Keratinocyte (primary cell): ENCODE results near the gene ACO2. TPM values are rescaled to one million over a fixed set of nuclear protein-coding genes. Genes with fewer than 3 reads are reported as not detected.
"Not testable (repeated sequence)": the region's sequence is repeated elsewhere in the genome, so short reads cannot be mapped to it uniquely, and the experiment has no call there.

Experiments used
- DNase-seq: peaks from one replicate; pipeline ENCODE4 v3.0.0-alpha.2; 2011; ENCODE audit warnings: low read depth, missing footprints, low spot score
- FAIRE-seq: peaks from 2 replicates; lab custom pipeline; 2011; peaks lifted over from hg19 to GRCh38; lab: Jason Lieb, UNC
- H2AFZ ChIP-seq: 2 replicates; pipeline ENCODE4 v1.6.0; 2012; ENCODE audit warnings: low read length, control low read depth, inconsistent platforms; ENCODE audit not compliant: control insufficient read depth
- H3K27ac ChIP-seq: 2 replicates; pipeline ENCODE4 v1.5.1; 2011; ENCODE audit warnings: low read length; ENCODE audit not compliant: control insufficient read depth, insufficient read depth
- H3K27me3 ChIP-seq: 3 replicates; pipeline ENCODE4 v1.6.0; 2011; ENCODE audit warnings: low read length; ENCODE audit not compliant: control insufficient read depth, insufficient read depth; ENCODE audit errors: extremely low read depth
- H3K36me3 ChIP-seq, 2 experiments: 2 replicates in 1 of 2; 3 replicates in 1 of 2; pipeline ENCODE4 v1.5.1; 2011; ENCODE audit warnings: low read length in 2 of 2, mild to moderate bottlenecking in 1 of 2; ENCODE audit not compliant: control insufficient read depth in 2 of 2, insufficient read depth in 2 of 2; ENCODE audit errors: extremely low read depth in 1 of 2
- H3K4me1 ChIP-seq: 3 replicates; pipeline ENCODE4 v1.5.1; 2011; ENCODE audit warnings: low read length; ENCODE audit not compliant: control insufficient read depth, insufficient read depth; ENCODE audit errors: extremely low read depth
- H3K4me2 ChIP-seq: 3 replicates; pipeline ENCODE4 v1.6.0; 2011; ENCODE audit warnings: low read depth, low read length; ENCODE audit not compliant: control insufficient read depth, insufficient read depth; ENCODE audit errors: extremely low read depth
- H3K4me3 ChIP-seq, 3 experiments: fragments of 200-600 bp in 1 of 3; sonication (generic) in 1 of 3; 2 replicates in 2 of 3; 3 replicates in 1 of 3; pipeline ENCODE4 v1.5.1; 2011 to 2016; ENCODE audit warnings: low read length in 3 of 3, mild to moderate bottlenecking in 3 of 3, control low read depth in 2 of 3, inconsistent platforms in 1 of 3, low read depth in 1 of 3, mixed read lengths in 1 of 3, mixed run types in 1 of 3, moderate library complexity in 1 of 3; ENCODE audit not compliant: control insufficient read depth in 2 of 3, insufficient read depth in 2 of 3; ENCODE audit errors: extremely low read depth in 1 of 3
- H3K79me2 ChIP-seq: 2 replicates; pipeline ENCODE4 v1.6.0; 2012; ENCODE audit warnings: low read length; ENCODE audit not compliant: control insufficient read depth, insufficient read depth
- H3K9ac ChIP-seq: 3 replicates; pipeline ENCODE4 v1.6.0; 2011; ENCODE audit warnings: low read length; ENCODE audit not compliant: control insufficient read depth, insufficient read depth; ENCODE audit errors: extremely low read depth
- H3K9me1 ChIP-seq: 3 replicates; pipeline ENCODE4 v1.6.0; 2011; ENCODE audit warnings: low read length; ENCODE audit not compliant: control insufficient read depth, insufficient read depth; ENCODE audit errors: extremely low read depth
- H3K9me3 ChIP-seq: 2 replicates; pipeline ENCODE4 v1.5.1; 2012; ENCODE audit warnings: low read depth, low read length; ENCODE audit not compliant: control insufficient read depth
- H4K20me1 ChIP-seq: 3 replicates; pipeline ENCODE4 v1.6.0; 2011; ENCODE audit warnings: low read length; ENCODE audit not compliant: control insufficient read depth, insufficient read depth; ENCODE audit errors: extremely low read depth
- CTCF ChIP-seq, 3 experiments: IDR thresholded peaks in 1 of 3; conservative IDR thresholded peaks in 1 of 3; optimal IDR thresholded peaks in 1 of 3; 2 replicates in 2 of 3; 3 replicates in 1 of 3; pipeline versions ENCODE3 to v1.5.1; 2011; ENCODE audit warnings: low read length in 3 of 3, mild to moderate bottlenecking in 3 of 3, moderate library complexity in 2 of 3, control low read depth in 1 of 3, inconsistent platforms in 1 of 3; ENCODE audit not compliant: insufficient read depth in 2 of 3; ENCODE audit errors: extremely low read depth in 1 of 3
- EZH2 ChIP-seq: IDR thresholded peaks from one replicate; pipeline ENCODE4 v1.6.1; 2012; ENCODE audit warnings: inconsistent platforms, mild to moderate bottlenecking, low read length, moderate library complexity
- dilution Hi-C: fragments of 300-500 bp; cut with MboI; formaldehyde crosslinking; loops from one replicate; pipeline ENCODE4 v1.7.0; 2020; ENCODE audit warnings: low sequenced_read_pairs; ENCODE audit not compliant: extremely low pct_ligation_motif_present
- polyA plus RNA-seq, 5 experiments: library from polyadenylated mRNA; depleted of rRNA in 3 of 5; stranded (reverse) in 3 of 5; stranded (forward) in 1 of 5; unstranded in 1 of 5; fragments of >200 nt; gene quantifications; 1 replicate in 1 of 5; 2 replicates in 3 of 5; 3 replicates in 1 of 5; pipeline versions ENCODE4 v1.2.1 to v1.2.3, GENCODE V29; 2011 to 2012; ENCODE audit warnings: missing spikeins in 2 of 5, low read depth in 1 of 5, low replicate concordance in 1 of 5

ACO2 gene
- polyA plus RNA-seq, 1 donor (not counting 4 experiments of a cell fraction or from before 2014, with no cell fraction given): 37.2 TPM

- no peaks in the 10 kb centered on the region for H3K4me1 ChIP-seq
- FAIRE-seq: no peak
These were observed 102.9 kb downstream of the ACO2 start for GRCh38 chr22:41571786-41572185.

GRCh38 chr22:41572305-41572704, 103.4 kb downstream of the ACO2 start:
- FAIRE-seq, dilution Hi-C loops: not testable (repeated sequence)

More at GRCh38 chr22:41571786-41572185, 102.9 kb downstream of the ACO2 start:
- Histone ChIP-seq H3K4me3 (no peak overlapping the region), H3K79me2 (no peaks in the 10 kb centered on the region), H4K20me1 (peaks cover 1% of the 10 kb centered on the region), H3K27me3 (no peaks in the 10 kb centered on the region), H2AFZ (no peak overlapping the region), H3K9me3 (no peaks in the 10 kb centered on the region), H3K27ac (no peak overlapping the region), H3K9ac (no peak overlapping the region), H3K4me2 (no peak overlapping the region), H3K9me1 (peaks cover 2% of the 10 kb centered on the region), H3K36me3 (peaks cover 5 to 11% of the 10 kb centered on the region in 2 experiments)
- dilution Hi-C loops: no loop called here
- TF ChIP-seq CTCF (optimal IDR thresholded peaks at IDR 0.05 in 1 of 3, IDR thresholded peaks at IDR 0.05 in 1 of 3, conservative IDR thresholded peaks at IDR 0.05 in 1 of 3; ENCODE audit: extremely low read depth in 1 of 3, insufficient read depth in 2 of 3, low read length in 3 of 3): no peak
- no peak for TF ChIP-seq EZH2
- DNase-seq: no peak

GRCh38 chr22:41573677-41574076, 104.8 kb downstream of the ACO2 start:
- Histone ChIP-seq H3K9me1 (peaks cover 2% of the 10 kb centered on the region), H3K79me2 (no peaks in the 10 kb centered on the region), H4K20me1 (peaks cover 4% of the 10 kb centered on the region), H3K27ac (no peak overlapping the region), H3K4me1 (no peaks in the 10 kb centered on the region), H3K36me3 (peaks cover 15 to 25% of the 10 kb centered on the region in 2 experiments), H3K4me3 (no peak overlapping the region), H2AFZ (no peak overlapping the region), H3K4me2 (no peak overlapping the region), H3K9ac (no peak overlapping the region), H3K9me3 (no peaks in the 10 kb centered on the region), H3K27me3 (no peaks in the 10 kb centered on the region)
- TF ChIP-seq CTCF (optimal IDR thresholded peaks at IDR 0.05 in 1 of 3, IDR thresholded peaks at IDR 0.05 in 1 of 3, conservative IDR thresholded peaks at IDR 0.05 in 1 of 3; ENCODE audit: extremely low read depth in 1 of 3, insufficient read depth in 2 of 3, low read length in 3 of 3) (no peak), EZH2 (no peak)
- FAIRE-seq (no peak), DNase-seq (no peak)
- dilution Hi-C loops: no loop called here

More at GRCh38 chr22:41572305-41572704, 103.4 kb downstream of the ACO2 start:
- not testable (repeated sequence) for H3K4me3 ChIP-seq, H3K4me2 ChIP-seq, H3K4me1 ChIP-seq, H3K79me2 ChIP-seq, H3K9me3 ChIP-seq, H2AFZ ChIP-seq, H3K27ac ChIP-seq, H3K27me3 ChIP-seq, H3K9me1 ChIP-seq, H4K20me1 ChIP-seq, H3K9ac ChIP-seq, DNase-seq
- peaks cover 10 to 16% of the 10 kb centered on the region in 2 experiments for H3K36me3 ChIP-seq
